Parathyroid adenoma (tissue), 2 donors: ENCODE results near the gene GNL2.
A peak's percentile ranks its signal among the peaks of the same experiment; 100 is the strongest.

Source experiments
- H2AFZ ChIP-seq: fragments of 300-600 bp; sonication (generic); one replicate; pipeline ENCODE4 v1.7.0; 2017; ENCODE audit warnings: antibody characterized with exemption, mild to moderate bottlenecking
- H3K27ac ChIP-seq: fragments of 300-600 bp; sonication (generic); one replicate; pipeline ENCODE4 v1.7.0; 2017
- H3K27me3 ChIP-seq: fragments of 300-600 bp; sonication (generic); one replicate; pipeline ENCODE4 v1.7.0; 2017; ENCODE audit warnings: low read length; ENCODE audit not compliant: control insufficient read depth, insufficient read depth
- H3K36me3 ChIP-seq: fragments of 300-600 bp; sonication (generic); one replicate; pipeline ENCODE4 v1.7.0; 2017; ENCODE audit warnings: low read length; ENCODE audit not compliant: control insufficient read depth, insufficient read depth
- H3K4me1 ChIP-seq: fragments of 300-600 bp; sonication (generic); one replicate; pipeline ENCODE4 v1.7.0; 2017; ENCODE audit warnings: control low read depth
- H3K4me2 ChIP-seq: fragments of 300-600 bp; sonication (generic); one replicate; pipeline ENCODE4 v1.7.0; 2017; ENCODE audit warnings: low read length
- H3K4me3 ChIP-seq: fragments of 300-600 bp; sonication (generic); one replicate; pipeline ENCODE4 v1.7.0; 2017; ENCODE audit warnings: low read depth, low read length
- H3K79me2 ChIP-seq: fragments of 300-600 bp; sonication (generic); one replicate; pipeline ENCODE4 v1.7.0; 2017; ENCODE audit warnings: control low read depth
- H3K9ac ChIP-seq: fragments of 300-600 bp; sonication (generic); one replicate; pipeline ENCODE4 v1.7.0; 2017; ENCODE audit warnings: mild to moderate bottlenecking
- H3K9me3 ChIP-seq: fragments of 300-600 bp; sonication (generic); one replicate; pipeline ENCODE4 v1.7.0; 2017; ENCODE audit warnings: low read length; ENCODE audit not compliant: control insufficient read depth
- CTCF ChIP-seq: fragments of 300-600 bp; sonication (generic); IDR thresholded peaks from one replicate; pipeline ENCODE4 v1.7.0; 2017; ENCODE audit warnings: antibody characterized with exemption, mild to moderate bottlenecking
- donor health status: primary hyperparathyroidism.

The GNL2 gene

GRCh38 chr1:37634244-37634991 is 38.7 kb upstream of the GNL2 start, which contains the start of gene RSPO1:
RSPO1 (minus strand) TSS chr1:37634892; CDS start chr1:37629661, 5,231 bp downstream.
- no peaks in the 10 kb centered on the region for H3K9me3 ChIP-seq
- peaks cover 5% of the 10 kb centered on the region for H3K27me3 ChIP-seq
- H3K79me2 ChIP-seq, result no peaks in the 10 kb centered on the region
- no peaks in the 10 kb centered on the region for H3K36me3 ChIP-seq
- H3K4me1 ChIP-seq, result no peaks in the 10 kb centered on the region
- no peak within 1 kb of the TSS for H3K27ac ChIP-seq
- peak within 1 kb of the TSS; percentile 26 for H3K4me2 ChIP-seq
- no peak within 1 kb of the TSS for H3K9ac ChIP-seq
- TF ChIP-seq CTCF, result no peak
- no peak within 1 kb of the TSS for H3K4me3 ChIP-seq
- H2AFZ ChIP-seq, result no peak within 1 kb of the TSS

GRCh38 chr1:37633938-37634243 is 38.2 kb upstream of the GNL2 start:
- no peak for TF ChIP-seq CTCF
- peaks cover 5% of the 10 kb centered on the region for H3K27me3 ChIP-seq
- H3K4me2 ChIP-seq, result no peak overlapping the region
- no peak overlapping the region for H3K27ac ChIP-seq
- no peak overlapping the region for H3K9ac ChIP-seq
- no peaks in the 10 kb centered on the region for H3K4me1 ChIP-seq
- H3K9me3 ChIP-seq, result no peaks in the 10 kb centered on the region
- H3K4me3 ChIP-seq, result no peak overlapping the region
- no peaks in the 10 kb centered on the region for H3K79me2 ChIP-seq
- H3K36me3 ChIP-seq, result no peaks in the 10 kb centered on the region
- no peak overlapping the region for H2AFZ ChIP-seq

- Histone ChIP-seq H3K27me3 (peaks cover 5% of the 10 kb centered on the region), H3K4me3 (no peak overlapping the region), H3K4me1 (no peaks in the 10 kb centered on the region), H3K9ac (no peak overlapping the region), H3K27ac (no peak overlapping the region), H3K9me3 (no peaks in the 10 kb centered on the region), H3K79me2 (no peaks in the 10 kb centered on the region), H2AFZ (no peak overlapping the region), H3K36me3 (no peaks in the 10 kb centered on the region), H3K4me2 (no peak overlapping the region)
- no peak for TF ChIP-seq CTCF
These were observed 37.6 kb upstream of the GNL2 start for GRCh38 chr1:37633040-37633937.

- no peak overlapping the region for H3K4me3 ChIP-seq
- no peaks in the 10 kb centered on the region for H3K9me3 ChIP-seq
- no peak overlapping the region for H3K27ac ChIP-seq
- no peaks in the 10 kb centered on the region for H3K36me3 ChIP-seq
- no peak overlapping the region for H2AFZ ChIP-seq
- H3K4me2 ChIP-seq, result no peak overlapping the region
- no peaks in the 10 kb centered on the region for H3K79me2 ChIP-seq
- H3K27me3 ChIP-seq, result peaks cover 5% of the 10 kb centered on the region
- no peak for TF ChIP-seq CTCF
- H3K4me1 ChIP-seq, result no peaks in the 10 kb centered on the region
- H3K9ac ChIP-seq, result no peak overlapping the region
These were observed 35.3 kb upstream of the GNL2 start for GRCh38 chr1:37631036-37631435.
